ENCODE measurements around the gene SNX8.

- no peak for TF ChIP-seq EZH2phosphoT487 (IDR thresholded peaks at IDR 0.05; ENCODE audit: insufficient read depth, low read depth)
- TF ChIP-seq EZH2 (IDR thresholded peaks at IDR 0.05; ENCODE audit: insufficient read depth, poor library complexity, severe bottlenecking): no peak
Measured at GRCh38 chr7:2325162-2325561, 10.9 kb upstream of the SNX8 start.
